Caco-2 (cell line): ENCODE measurements around the gene CTDNEP1. TPM values are rescaled to one million over a fixed set of nuclear protein-coding genes. Genes with fewer than 3 reads are reported as not detected.

Experiments used
- BruUV-seq: library from RNA; stranded (reverse); fragments of 400-500 nt; replicated peaks from 2 replicates; lab custom pipeline; 2021; lab: Mats Ljungman, UMichigan
- CTCF ChIA-PET: fragments of 300-600 bp; sonication (Branson Sonifier 250); formaldehyde crosslinking; loops from one replicate; lab custom pipeline; 2022; ENCODE audit warnings: antibody characterized with exemption; lab: Charles Lee
- POLR2A ChIA-PET: fragments of 300-600 bp; sonication (Branson Sonifier 250); formaldehyde crosslinking; loops from one replicate; lab custom pipeline; 2022; ENCODE audit warnings: antibody characterized with exemption; lab: Charles Lee
- DNase-seq, 2 experiments: peaks; one replicate each; pipeline versions ENCODE4 v3.0.0 to v3.0.0-alpha.2; 2020 to 2022
- H3K27me3 ChIP-seq: replicated peaks from 2 replicates; pipeline ENCODE4 v1.6.0; 2011; ENCODE audit warnings: low read length; ENCODE audit not compliant: control insufficient read depth, insufficient read depth
- H3K36me3 ChIP-seq: 2 replicates; pipeline ENCODE4 v1.5.1; 2011; ENCODE audit warnings: low read length; ENCODE audit not compliant: control insufficient read depth, insufficient read depth
- H3K4me1 ChIP-seq: fragments of 250-450 bp; sonication (Bioruptor Pico); 2 replicates; pipeline ENCODE4 v1.5.1; 2020; ENCODE audit warnings: mild to moderate bottlenecking
- H3K4me3 ChIP-seq: 2 replicates; pipeline ENCODE4 v1.5.1; 2011; ENCODE audit warnings: low read depth, mild to moderate bottlenecking, control low read depth, low read length
- H3K9me3 ChIP-seq: fragments of 250-450 bp; sonication (Bioruptor Pico); 2 replicates; pipeline ENCODE4 v1.5.1; 2020; ENCODE audit warnings: mild to moderate bottlenecking, moderate library complexity
- H3K27ac Mint-ChIP-seq: one replicate; pipeline ENCODE4 v1.8.0; 2022; ENCODE audit warnings: mixed read lengths; ENCODE audit not compliant: unreplicated experiment
- H3K27me3 Mint-ChIP-seq: one replicate; pipeline ENCODE4 v1.8.0; 2022; ENCODE audit warnings: mixed read lengths; ENCODE audit not compliant: insufficient read depth, unreplicated experiment
- H3K36me3 Mint-ChIP-seq: one replicate; pipeline ENCODE4 v1.8.0; 2022; ENCODE audit warnings: mild to moderate bottlenecking, mixed read lengths; ENCODE audit not compliant: insufficient read depth, unreplicated experiment
- H3K4me1 Mint-ChIP-seq: one replicate; pipeline ENCODE4 v1.8.0; 2022; ENCODE audit warnings: low read depth, mixed read lengths; ENCODE audit not compliant: unreplicated experiment
- H3K4me3 Mint-ChIP-seq: one replicate; pipeline ENCODE4 v1.8.0; 2022; ENCODE audit warnings: mild to moderate bottlenecking, moderate library complexity, mixed read lengths; ENCODE audit not compliant: unreplicated experiment
- H3K9me3 Mint-ChIP-seq: one replicate; pipeline ENCODE4 v1.8.0; 2022; ENCODE audit warnings: mixed read lengths; ENCODE audit not compliant: unreplicated experiment
- intact Hi-C: fragments of 100-400 bp; cut with micrococcal nuclease; formaldehyde crosslinking; loops from one replicate; pipeline ENCODE4 v1.10.0; 2022; ENCODE audit not compliant: unreplicated experiment
- total RNA-seq: library from RNA; stranded (reverse); gene quantifications from 2 replicates; pipeline ENCODE4 v1.2.3, GENCODE V29; 2022
- TF ChIP-seq, protein P1 (sequence below), 2 experiments: fragments of 200-600 bp in 1 of 2; IDR thresholded peaks; 1 replicate in 1 of 2; 2 replicates in 1 of 2; pipeline versions ENCODE4 v1.5.1 to v1.8.0; 2011 to 2022; ENCODE audit warnings: antibody characterized with exemption in 1 of 2, control low read depth in 1 of 2, inconsistent platforms in 1 of 2, low read depth in 1 of 2, low read length in 1 of 2, mild to moderate bottlenecking in 1 of 2, moderate library complexity in 1 of 2; ENCODE audit not compliant: insufficient read depth in 1 of 2, severe bottlenecking in 1 of 2, unreplicated experiment in 1 of 2

The CTDNEP1 gene
- total RNA-seq, 1 experiment from 2014 or later, result 71.1 TPM

- intact Hi-C loops, result no loop called here
- no peak overlapping the region for H3K27ac Mint-ChIP-seq
- no TSS peak for BruUV-seq
- peaks cover 5% of the 10 kb centered on the region for H3K4me1 Mint-ChIP-seq
- TF ChIP-seq, protein P1, sequence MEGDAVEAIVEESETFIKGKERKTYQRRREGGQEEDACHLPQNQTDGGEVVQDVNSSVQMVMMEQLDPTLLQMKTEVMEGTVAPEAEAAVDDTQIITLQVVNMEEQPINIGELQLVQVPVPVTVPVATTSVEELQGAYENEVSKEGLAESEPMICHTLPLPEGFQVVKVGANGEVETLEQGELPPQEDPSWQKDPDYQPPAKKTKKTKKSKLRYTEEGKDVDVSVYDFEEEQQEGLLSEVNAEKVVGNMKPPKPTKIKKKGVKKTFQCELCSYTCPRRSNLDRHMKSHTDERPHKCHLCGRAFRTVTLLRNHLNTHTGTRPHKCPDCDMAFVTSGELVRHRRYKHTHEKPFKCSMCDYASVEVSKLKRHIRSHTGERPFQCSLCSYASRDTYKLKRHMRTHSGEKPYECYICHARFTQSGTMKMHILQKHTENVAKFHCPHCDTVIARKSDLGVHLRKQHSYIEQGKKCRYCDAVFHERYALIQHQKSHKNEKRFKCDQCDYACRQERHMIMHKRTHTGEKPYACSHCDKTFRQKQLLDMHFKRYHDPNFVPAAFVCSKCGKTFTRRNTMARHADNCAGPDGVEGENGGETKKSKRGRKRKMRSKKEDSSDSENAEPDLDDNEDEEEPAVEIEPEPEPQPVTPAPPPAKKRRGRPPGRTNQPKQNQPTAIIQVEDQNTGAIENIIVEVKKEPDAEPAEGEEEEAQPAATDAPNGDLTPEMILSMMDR (IDR thresholded peaks at IDR 0.05; ENCODE audit: insufficient read depth in 1 of 2, low read depth in 1 of 2, low read length in 1 of 2, severe bottlenecking in 1 of 2, unreplicated experiment in 1 of 2), result no peak
- no peak overlapping the region for H3K4me3 Mint-ChIP-seq
- no peaks in the 10 kb centered on the region for H3K27me3 Mint-ChIP-seq
- Histone ChIP-seq H3K9me3 (no peaks in the 10 kb centered on the region), H3K4me3 (no peak overlapping the region), H3K36me3 (no peaks in the 10 kb centered on the region), H3K27me3 (no peaks in the 10 kb centered on the region), H3K4me1 (peaks cover 10% of the 10 kb centered on the region)
- POLR2A ChIA-PET, result interaction anchor here (0.5 kb wide), 1 partner anchor 130 kb away, joined by 17 read pairs; no protein-coding TSS in a partner anchor
- no peak for DNase-seq
- H3K36me3 Mint-ChIP-seq, result peaks cover 52% of the 10 kb centered on the region
- CTCF ChIA-PET, result no interaction called here
- no peaks in the 10 kb centered on the region for H3K9me3 Mint-ChIP-seq
Measured at GRCh38 chr17:7217113-7217987, 34.2 kb downstream of the CTDNEP1 start.

- H3K4me1 Mint-ChIP-seq, result peaks cover 5% of the 10 kb centered on the region
Measured at GRCh38 chr17:7216242-7217112, 35.1 kb downstream of the CTDNEP1 start.

More at GRCh38 chr17:7216242-7217112, 35.1 kb downstream of the CTDNEP1 start:
- no TSS peak for BruUV-seq
- Histone ChIP-seq H3K4me3 (no peak overlapping the region), H3K36me3 (no peaks in the 10 kb centered on the region), H3K4me1 (peaks cover 10% of the 10 kb centered on the region), H3K27me3 (no peaks in the 10 kb centered on the region), H3K9me3 (no peaks in the 10 kb centered on the region)
- DNase-seq, result no peak
- TF ChIP-seq, protein P1 (IDR thresholded peaks at IDR 0.05; ENCODE audit: insufficient read depth in 1 of 2, low read depth in 1 of 2, low read length in 1 of 2, severe bottlenecking in 1 of 2, unreplicated experiment in 1 of 2), result no peak
- intact Hi-C loops, result no loop called here
- Mint-ChIP-seq H3K36me3 (peaks cover 43% of the 10 kb centered on the region), H3K9me3 (no peaks in the 10 kb centered on the region), H3K27ac (no peak overlapping the region), H3K4me3 (peak overlapping the region; percentile 21), H3K27me3 (no peaks in the 10 kb centered on the region)
- POLR2A ChIA-PET, result no interaction called here
- CTCF ChIA-PET, result no interaction called here
